Lower lobe of right lung (tissue), 2 donors: ENCODE data around the gene ACBD6. TPM values are rescaled to one million over a fixed set of nuclear protein-coding genes. Genes with fewer than 3 reads are reported as not detected.
A peak's percentile ranks its signal among the peaks of the same experiment; 100 is the strongest.

Experiments
- ATAC-seq, 2 donors: fragments of 200-7000 bp; cut with Tn5 transposase; one replicate each; pipeline ENCODE4 v1.9.1; 2020 to 2022; ENCODE audit warnings: mild to moderate bottlenecking in 2 of 2, moderate library complexity in 2 of 2
- DNase-seq: peaks from one replicate; pipeline ENCODE4 v3.0.0-alpha.2; 2020
- H3K27ac ChIP-seq: fragments of 200-600 bp; one replicate; pipeline ENCODE4 v1.8.0; 2022
- H3K27me3 ChIP-seq: fragments of 200-600 bp; one replicate; pipeline ENCODE4 v1.8.0; 2022; ENCODE audit warnings: low read depth
- H3K36me3 ChIP-seq: fragments of 200-600 bp; one replicate; pipeline ENCODE4 v1.8.0; 2022; ENCODE audit warnings: mild to moderate bottlenecking
- H3K4me1 ChIP-seq: fragments of 200-600 bp; one replicate; pipeline ENCODE4 v1.8.0; 2022
- H3K4me3 ChIP-seq: fragments of 200-600 bp; one replicate; pipeline ENCODE4 v1.8.0; 2022; ENCODE audit warnings: mild to moderate bottlenecking
- H3K9me3 ChIP-seq: fragments of 200-600 bp; one replicate; pipeline ENCODE4 v1.8.0; 2022
- CTCF ChIP-seq: fragments of 200-600 bp; IDR thresholded peaks from one replicate; pipeline ENCODE4 v1.8.0; 2022; ENCODE audit warnings: antibody characterized with exemption, mild to moderate bottlenecking
- intact Hi-C: fragments of 100-400 bp; cut with DNase I; formaldehyde crosslinking; loops from one replicate; pipeline ENCODE4 v1.11.0; 2022
- total RNA-seq: library from RNA; stranded (reverse); fragmentation: NEBNext Ultra II Directional; extraction: Animal tissue kit (Norgen Biotek cat#: 25700); gene quantifications from one replicate; pipeline ENCODE4 v1.2.1, GENCODE V29; 2021
- donor health status: DM: no; HTN: yes; CAD: no; lungs with severe emphysema.

ACBD6 gene
- total RNA-seq, 1 donor from 2014 or later, result 37.4 TPM

- no peaks in the 10 kb centered on the region for H3K9me3 ChIP-seq
- no peaks in the 10 kb centered on the region for H3K4me1 ChIP-seq
- DNase-seq, result no peak
- H3K27ac ChIP-seq, result no peak overlapping the region
- intact Hi-C loops, result no loop called here
- peaks cover 54% of the 10 kb centered on the region for H3K27me3 ChIP-seq
- H3K36me3 ChIP-seq, result no peaks in the 10 kb centered on the region
- H3K4me3 ChIP-seq, result no peak overlapping the region
- no peak for TF ChIP-seq CTCF
- no peak for ATAC-seq
Observed at GRCh38 chr1:180261030-180261429, 241.3 kb downstream of the ACBD6 start.

DNA sequence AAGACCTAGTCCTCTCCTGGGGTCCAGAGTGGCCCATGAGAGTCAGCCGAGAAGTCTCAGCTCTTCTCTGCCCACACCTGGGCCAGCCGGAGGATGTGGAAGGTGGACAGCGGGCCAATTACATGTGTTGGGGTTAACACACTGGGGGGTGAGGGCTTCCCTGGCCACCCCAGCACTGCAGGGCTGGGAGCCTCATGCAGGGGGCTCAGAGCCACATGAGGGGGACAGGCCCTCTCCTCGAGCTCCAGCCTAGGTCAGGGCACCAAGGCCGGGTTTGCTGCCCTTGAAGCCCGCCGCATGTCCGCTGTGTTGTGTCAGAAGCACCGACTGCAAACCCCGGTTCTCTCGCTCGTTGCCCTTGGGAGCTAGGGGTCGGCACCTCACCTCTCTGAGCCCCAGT is 241.8 kb downstream of the ACBD6 start:
- H3K36me3 ChIP-seq, result no peaks in the 10 kb centered on the region
- ATAC-seq, result no peak
- H3K9me3 ChIP-seq, result no peaks in the 10 kb centered on the region
- H3K27me3 ChIP-seq, result peaks cover 59% of the 10 kb centered on the region
- intact Hi-C loops, result no loop called here
- H3K4me3 ChIP-seq, result no peak overlapping the region
- TF ChIP-seq CTCF, result no peak
- H3K27ac ChIP-seq, result no peak overlapping the region
- no peaks in the 10 kb centered on the region for H3K4me1 ChIP-seq
- DNase-seq, result no peak

DNA sequence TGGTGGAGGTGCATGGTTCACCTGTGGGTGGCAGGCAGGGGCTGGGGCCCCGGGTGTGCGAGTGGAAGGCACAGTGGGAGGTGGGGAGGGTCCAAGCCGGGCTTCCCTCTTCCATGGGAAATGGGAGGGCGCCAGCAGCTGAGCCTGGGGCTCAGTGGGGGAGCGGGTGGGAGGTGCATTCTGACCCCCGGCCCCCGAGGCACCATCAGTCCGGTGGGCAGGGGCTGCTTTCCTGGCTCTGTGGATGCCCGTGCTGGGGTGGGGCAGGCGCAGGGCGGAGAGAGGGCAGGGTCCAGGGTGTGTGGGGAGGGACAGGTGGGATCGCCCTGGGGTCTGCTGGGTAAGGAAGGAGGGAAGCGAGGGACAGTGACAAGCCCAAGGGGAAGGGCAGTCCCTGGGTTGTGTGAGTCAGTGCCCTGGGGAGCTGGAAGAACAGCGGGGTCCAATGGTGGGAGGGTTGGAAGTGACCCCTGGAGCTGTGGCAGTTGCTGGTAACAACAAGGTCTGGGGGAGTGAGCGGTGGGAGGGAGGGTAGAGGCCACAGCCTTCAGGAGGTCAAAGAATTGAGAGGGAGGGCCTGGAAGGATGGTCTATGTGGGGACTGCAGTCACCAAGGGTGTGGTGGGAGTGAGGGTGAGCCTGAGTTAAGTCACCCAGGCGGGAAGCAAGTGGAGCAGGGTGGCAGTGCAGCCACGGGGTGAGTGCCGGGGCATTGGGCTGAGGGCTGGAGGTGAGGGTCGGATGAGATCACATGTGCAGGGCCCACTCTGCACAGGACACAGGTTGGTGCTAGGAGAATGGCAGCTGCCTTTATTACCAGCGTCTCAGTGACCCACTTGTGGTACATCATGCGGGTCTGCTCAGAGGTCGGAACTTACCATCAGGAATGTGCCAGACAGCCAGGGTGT is 242.7 kb downstream of the ACBD6 start:
- Histone ChIP-seq H3K4me1 (no peaks in the 10 kb centered on the region), H3K27me3 (peaks cover 66% of the 10 kb centered on the region), H3K4me3 (no peak overlapping the region), H3K9me3 (no peaks in the 10 kb centered on the region), H3K36me3 (no peaks in the 10 kb centered on the region), H3K27ac (no peak overlapping the region)
- DNase-seq, result no peak
- TF ChIP-seq CTCF, result no peak
- peak in 1 of 2 donors; percentile 15 for ATAC-seq
- intact Hi-C loops, result no loop called here

DNA sequence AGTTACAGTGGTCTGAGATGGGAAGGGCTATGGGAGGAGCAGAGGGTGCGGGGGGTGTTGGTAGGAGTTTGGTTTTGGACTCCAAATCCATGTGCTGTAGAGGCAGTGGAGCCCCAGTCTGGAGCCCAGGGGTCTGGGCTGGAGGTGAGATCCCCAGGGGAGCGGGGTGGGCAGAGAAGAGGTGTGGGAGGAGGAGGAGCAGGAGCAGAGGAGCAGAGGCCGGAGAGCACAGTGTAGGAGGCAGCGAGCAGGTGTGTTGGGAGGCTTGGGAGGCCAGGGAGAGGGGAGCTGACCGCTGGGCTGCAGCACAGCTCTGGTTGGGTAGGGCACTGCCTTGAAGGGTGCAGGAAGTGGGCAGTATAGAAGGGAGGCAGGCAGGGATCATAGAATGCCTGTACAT is 243.4 kb downstream of the ACBD6 start:
- H3K36me3 ChIP-seq, result no peaks in the 10 kb centered on the region
- H3K4me1 ChIP-seq, result no peaks in the 10 kb centered on the region
- H3K27ac ChIP-seq, result no peak overlapping the region
- intact Hi-C loops, result no loop called here
- H3K27me3 ChIP-seq, result peaks cover 73% of the 10 kb centered on the region
- no peak overlapping the region for H3K4me3 ChIP-seq
- no peak for TF ChIP-seq CTCF
- no peak for ATAC-seq
- H3K9me3 ChIP-seq, result no peaks in the 10 kb centered on the region
- DNase-seq, result no peak

DNA sequence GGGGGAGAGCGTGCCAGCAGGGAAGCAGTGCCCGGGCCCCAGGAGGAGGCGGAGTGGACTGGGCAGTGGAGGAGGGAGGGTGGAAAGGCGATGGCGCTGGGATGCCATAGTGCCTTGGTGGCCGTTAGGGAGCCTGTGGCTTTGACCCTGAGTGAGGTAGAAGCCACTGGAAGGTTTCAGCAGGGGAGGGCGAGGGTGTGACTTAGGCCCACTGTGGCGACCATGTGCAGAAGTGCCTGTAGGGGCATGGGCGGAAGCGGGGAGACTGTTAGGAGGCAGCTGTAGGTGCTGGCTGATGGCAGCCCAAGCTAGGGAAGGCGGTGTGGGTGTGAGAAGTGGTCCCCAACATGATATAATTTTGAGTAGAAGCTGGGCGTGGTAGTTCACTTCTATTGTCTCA is 244.1 kb downstream of the ACBD6 start:
- peaks cover 76% of the 10 kb centered on the region for H3K27me3 ChIP-seq
- H3K36me3 ChIP-seq, result no peaks in the 10 kb centered on the region
- intact Hi-C loops, result no loop called here

More for the DNA sequence above, 244.1 kb downstream of the ACBD6 start:
- Histone ChIP-seq H3K4me1 (no peaks in the 10 kb centered on the region), H3K9me3 (no peaks in the 10 kb centered on the region), H3K4me3 (no peak overlapping the region), H3K27ac (no peak overlapping the region)
- DNase-seq, result no peak
- ATAC-seq, result no peak
- TF ChIP-seq CTCF, result no peak
